HG03432 (cell line): Measurements from ENCODE around the gene RAB32.
A peak's percentile ranks its signal among the peaks of the same experiment; 100 is the strongest.

Source experiments
- ATAC-seq: cut with Tn5 transposase; IDR thresholded peaks from one replicate; pipeline ENCODE4 v1.9.1; 2021; ENCODE audit warnings: mild to moderate bottlenecking, moderate library complexity; ENCODE audit not compliant: unreplicated experiment

RAB32 gene

DNA sequence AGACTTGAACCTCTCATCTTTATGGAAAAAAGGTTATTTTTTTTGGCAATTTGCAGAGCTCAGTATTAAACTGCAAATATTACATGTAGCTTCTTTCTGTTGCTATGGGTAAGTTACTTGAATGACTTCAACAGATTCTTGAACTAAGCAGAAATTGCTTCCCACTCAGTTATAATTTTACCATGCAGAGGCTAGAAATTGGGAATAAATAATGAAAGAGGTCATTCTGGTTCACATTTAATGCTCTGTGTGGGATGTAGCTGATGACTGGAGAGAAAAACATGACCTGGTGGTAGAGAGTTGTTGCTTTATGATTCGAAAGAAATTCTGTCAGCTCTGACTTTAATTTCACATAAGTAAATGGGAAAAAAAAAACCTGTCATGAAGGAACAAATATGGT, 38.3 kb downstream of the RAB32 start:
- ATAC-seq = no peak

DNA sequence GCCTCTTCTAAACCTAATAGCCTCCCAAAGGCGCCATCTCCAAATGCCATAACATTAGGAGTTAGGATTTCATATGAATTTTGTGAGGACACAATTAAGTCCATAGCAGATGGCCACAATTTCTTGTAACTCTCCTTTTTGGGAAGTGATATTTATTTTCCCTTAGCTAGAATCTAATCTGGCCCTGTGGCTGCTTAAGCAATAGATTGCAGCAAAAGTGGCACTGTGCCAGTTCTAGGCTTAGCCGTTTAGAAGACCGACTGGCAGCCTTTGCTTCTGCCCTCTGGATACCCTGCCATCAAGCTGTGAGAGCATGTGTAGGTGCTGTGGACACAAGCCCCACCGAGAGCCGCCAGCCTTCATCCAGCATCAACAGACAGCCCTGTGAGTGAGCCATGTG, 39.2 kb downstream of the RAB32 start:
- ATAC-seq = no peak

DNA sequence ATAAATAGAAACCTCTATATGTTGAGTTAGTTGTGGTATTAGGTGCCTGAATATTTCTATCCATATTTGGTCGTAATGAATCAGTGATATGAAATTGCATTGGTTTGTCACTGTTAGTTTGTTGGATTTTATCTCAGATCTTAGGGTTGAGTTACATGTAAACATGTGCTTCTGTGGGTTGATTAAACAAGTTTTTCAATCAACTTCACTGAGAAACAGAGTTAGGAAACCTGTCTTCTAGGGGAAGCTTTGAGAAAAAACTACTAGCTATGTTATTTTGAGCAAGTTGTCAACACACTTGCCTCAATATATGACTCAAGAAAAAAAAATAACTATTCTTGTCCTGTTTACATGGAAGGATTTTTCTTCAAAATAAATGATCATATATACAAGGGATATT, 40.3 kb downstream of the RAB32 start:
- ATAC-seq = no peak

DNA sequence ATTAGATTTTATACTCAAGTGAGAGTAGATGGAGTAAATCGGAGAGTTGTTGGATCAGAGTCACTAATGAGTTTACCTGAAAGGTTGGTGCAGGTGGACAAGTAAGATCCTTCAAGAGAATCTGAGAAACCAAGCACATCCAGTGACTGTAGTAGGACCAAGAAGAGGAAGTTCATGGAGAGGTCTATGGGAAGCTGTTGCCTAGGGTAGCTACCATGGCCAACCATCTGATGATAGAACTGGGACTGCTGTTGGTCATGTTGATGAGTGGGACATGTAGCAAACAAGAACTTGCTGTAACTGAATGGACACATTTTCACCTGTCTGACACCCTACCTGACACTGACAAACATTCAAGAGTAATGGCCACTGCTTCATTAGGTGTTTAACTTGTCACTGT, 43.8 kb downstream of the RAB32 start:
- no peak for ATAC-seq

DNA sequence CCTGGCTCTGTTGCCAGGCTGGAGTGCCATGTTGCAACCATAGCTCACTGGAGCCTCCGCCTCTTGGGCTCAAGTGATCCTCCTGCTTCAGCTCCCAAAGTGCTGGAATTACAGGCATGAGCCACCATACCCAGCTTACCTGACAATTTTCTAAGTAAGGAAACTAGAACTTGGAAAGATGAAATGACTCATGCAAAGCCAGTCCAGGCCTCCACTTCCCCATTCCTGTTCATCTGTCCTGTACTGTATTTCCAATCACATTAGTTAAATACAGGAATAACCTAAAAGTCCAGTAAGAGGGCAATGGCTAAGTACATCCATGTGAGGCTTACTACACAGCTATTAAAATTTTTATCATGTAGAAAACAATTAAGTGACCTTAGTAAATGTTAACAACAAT, 46.9 kb downstream of the RAB32 start:
- no peak for ATAC-seq

DNA sequence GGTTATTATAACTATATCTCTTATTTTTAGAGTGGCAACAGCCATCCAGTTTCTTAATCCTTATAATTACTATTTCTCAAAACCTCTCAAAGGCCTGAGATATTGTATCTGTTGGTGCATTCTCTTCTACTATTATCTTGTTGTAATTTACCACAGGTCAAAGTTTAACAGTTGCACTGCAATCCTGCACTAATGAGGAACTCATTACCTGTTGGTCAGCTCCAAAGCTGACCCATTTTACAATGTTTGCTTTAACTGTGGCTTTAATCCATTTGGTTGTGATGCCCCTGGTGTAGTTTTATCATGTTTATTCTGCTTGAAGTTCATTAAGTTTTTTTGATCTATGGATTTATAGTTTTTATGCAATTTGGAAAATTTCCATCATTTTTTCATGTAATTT, 48.8 kb downstream of the RAB32 start:
- ATAC-seq = no peak

DNA sequence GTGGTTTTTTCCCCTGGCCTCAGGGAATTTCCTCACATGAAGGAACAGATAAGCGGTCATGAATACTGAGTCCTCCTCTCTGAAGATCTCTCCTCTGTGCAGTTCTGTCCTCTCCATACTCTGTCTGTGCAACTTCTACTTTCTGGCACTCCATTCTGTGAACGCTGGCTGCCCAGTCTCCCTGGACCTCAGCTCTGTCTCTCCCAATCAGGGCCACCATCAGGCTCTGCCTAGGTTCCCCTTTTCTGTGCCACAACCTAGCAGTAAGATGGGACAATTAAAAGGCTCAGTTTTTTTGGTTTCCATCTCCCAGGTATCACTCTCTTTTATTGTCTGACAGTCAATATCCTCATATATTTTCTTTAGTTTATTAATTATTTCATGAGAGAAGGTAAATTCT, 50.4 kb downstream of the RAB32 start:
- no peak for ATAC-seq

DNA sequence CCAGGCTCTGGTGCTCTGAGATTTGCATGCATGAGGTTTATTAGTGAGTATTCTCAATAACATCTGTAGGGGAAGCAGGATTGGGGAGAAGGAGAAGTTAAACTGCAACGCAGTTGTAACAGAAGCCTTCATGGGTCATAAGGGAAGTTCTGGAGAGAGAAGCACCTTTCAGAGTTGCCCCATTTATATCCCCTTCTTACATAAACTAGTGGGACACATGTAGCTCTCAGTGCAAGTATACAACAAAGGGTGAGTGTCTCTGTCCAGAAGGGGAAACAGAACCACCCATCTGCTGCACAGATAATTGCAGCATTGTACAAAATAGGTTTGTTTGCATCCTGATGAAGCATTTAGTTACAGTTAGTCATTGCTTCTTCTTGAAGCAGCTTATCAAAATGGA, 50.9 kb downstream of the RAB32 start:
- ATAC-seq = no peak

DNA sequence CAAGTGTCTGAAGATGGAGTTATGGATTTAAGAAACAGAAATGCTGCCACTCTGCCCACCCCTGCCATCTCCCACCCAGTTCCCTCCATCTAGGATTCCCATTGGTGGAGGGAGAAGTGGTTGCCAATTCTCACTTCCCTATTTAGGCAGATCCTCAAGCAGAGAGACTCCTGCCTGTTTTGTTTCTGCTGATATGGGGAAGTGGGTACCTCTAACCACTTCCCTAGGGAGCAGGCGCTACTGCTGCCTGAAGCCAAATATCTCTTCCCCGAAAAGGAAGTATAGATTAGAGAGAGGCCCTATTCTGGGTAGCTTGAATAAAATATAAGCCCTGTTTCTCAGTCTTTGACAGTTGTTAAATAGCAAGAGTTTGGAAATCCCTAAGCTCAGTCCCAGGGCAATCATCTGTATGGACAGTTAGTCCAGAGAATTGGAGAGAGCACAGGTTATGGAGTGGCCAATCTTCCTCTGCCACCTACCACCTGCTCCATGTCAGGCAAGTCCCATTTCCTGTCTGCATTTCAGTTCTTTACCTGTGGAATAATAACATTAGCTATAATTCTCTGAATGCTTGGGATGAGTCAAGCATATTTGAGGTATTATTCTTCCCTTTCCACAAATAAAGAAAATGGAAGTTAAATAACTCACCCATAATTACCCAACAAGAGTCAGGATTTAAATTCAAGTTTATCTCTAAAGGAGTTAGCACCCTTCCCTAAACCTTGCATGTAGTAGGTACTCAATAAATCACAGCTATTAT, 52.5 kb downstream of the RAB32 start:
- no peak for ATAC-seq

DNA sequence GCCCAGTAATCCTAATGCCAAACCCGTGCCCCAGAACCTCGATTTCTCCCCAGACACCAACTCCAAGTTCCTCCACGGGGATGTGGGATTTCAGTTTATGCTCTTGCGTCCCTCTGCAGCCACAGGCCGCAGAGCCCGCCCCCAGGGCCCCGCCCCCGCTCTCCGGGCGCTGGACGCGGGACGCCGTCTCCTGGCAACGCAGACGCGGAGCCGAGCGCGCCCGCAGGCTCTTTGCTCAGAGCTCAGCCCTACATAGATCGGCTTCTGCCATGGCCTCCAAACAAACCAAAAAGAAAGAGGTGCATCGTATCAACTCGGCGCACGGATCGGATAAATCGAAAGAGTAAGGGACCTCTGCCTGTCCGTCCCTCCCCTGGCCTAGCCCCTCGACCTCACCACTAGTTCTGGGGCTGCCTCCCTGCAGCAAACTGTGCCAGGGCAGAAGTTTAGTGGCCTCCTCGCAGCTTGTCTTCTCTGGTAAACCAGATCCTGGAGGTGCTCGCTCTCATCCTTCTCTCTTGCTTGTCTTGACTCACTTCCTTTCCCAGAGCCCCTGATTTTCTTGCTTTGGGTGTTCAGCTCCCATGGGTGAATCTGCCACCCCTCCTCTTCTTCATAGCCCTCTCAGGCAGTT, 55.3 kb downstream of the RAB32 start, which contains the start of gene ADGB:
TSS of gene ADGB (plus strand) at position 201 of the 634 bp plus-strand sequence. CDS start at position 270, 69 bp downstream.
- ATAC-seq = peak; percentile 69

DNA sequence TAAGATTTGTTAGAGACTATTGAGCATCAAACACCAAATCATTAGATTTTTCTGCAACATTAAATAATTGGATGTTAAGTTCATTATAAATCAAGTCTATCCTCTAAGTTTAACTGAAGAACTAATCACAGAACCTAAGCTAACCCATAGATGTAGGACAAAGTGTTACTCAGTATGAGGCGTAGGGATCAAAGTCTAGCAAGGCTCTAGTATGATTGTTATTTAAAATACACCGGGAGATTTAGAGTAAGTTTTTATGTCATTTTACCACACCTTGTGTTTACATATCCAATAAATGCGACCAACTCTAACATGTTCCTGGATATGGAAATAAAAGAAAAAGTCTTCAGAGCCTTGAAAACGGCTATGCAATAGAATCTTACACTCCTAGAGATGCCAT, 57.7 kb downstream of the RAB32 start:
- ATAC-seq = no peak

DNA sequence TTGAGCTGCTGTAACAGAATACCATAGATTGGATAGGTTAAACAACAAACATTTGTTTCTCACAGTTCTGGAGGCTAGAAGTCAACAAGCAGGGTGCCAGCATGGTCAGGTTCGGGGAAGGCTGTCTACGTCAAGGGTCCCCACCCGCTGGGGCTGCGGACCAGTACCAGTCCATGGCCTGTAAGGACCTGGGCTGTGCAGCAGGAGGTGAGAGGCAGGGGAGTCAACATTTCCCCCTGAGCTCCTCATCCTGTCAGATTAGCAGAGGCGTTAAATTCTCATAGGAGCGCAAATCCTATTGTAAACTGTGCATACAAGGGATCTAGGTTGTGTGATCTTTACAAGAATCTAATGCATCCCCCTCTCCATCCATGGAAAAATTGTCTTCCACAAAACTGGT, 58.9 kb downstream of the RAB32 start:
- no peak for ATAC-seq
